ENCODE measurements around the gene CFAP61. TPM values are rescaled to one million over a fixed set of nuclear protein-coding genes. Genes with fewer than 3 reads are reported as not detected.
"Not testable (repeated sequence)": the region's sequence is repeated elsewhere in the genome, so short reads cannot be mapped to it uniquely, and the experiment has no call there.

CFAP61 gene
- total RNA-seq, 1 experiment from 2014 or later, result 0.12 TPM

GRCh38 chr20:20322912-20323311, 270.6 kb downstream of the CFAP61 start:
- no peak for DNase-seq (ENCODE audit: low read depth)

GRCh38 chr20:20327746-20328145, 275.4 kb downstream of the CFAP61 start:
- peak; percentile 88 for DNase-seq (ENCODE audit: low read depth)

DNA sequence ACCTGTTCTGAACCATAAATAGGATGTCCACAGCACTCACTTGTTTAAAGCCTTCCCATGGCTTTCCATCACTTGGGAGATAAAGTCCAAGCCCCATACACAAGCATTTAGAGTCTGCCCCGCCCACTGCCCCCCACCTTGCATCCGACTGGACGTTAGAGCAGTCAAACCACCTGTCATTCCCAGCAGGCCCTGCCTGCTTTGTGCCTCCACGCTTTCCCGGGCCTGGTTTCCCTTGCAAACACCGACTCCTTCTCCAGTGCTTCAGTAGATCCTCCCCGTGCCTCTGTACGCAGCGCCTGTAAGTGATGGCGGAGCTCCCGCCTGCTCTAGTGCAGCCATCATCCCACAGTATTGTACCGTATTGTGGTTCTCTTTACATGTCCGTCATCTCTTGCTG, 277.2 kb downstream of the CFAP61 start:
- no peak for DNase-seq (ENCODE audit: low read depth)

DNA sequence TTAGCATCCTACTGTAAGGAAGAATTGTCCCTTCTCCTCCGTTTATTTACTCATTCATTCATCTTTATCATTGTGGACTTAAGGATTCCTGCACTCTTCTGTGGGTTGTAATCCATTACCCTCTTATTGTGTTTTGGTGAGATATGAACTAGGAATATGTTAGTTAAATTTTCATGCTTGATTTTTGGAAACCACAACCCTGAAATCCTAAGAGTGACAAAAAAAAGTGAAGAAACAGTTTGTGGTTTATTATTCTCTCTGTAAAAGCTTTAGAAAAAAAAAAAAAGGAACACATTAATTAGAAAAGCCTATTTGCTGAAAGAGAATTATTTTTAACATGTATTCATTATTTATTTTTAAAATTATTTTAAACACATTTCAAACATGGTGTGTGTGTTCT, 278.8 kb downstream of the CFAP61 start:
- no peak for DNase-seq (ENCODE audit: low read depth)

DNA sequence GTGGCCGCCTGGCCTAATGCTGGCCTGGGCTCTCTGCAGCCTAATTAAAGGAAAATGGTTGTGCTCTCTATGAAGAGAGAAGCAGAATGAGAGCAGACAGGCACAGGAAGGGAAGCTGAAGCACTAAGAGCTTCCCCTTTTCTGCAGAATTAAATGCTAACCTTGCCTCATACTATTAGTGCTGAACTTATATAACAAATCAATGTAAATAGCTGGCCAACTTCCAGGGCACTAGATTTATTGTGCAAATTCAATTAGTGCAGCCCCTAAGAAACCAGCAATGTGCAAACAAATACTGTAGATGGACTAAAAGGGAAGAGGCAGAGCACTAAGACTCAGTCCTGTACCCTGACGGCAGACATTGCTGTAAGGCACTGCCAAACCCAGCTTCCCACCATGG, 279.5 kb downstream of the CFAP61 start:
- no peak for DNase-seq (ENCODE audit: low read depth)

DNA sequence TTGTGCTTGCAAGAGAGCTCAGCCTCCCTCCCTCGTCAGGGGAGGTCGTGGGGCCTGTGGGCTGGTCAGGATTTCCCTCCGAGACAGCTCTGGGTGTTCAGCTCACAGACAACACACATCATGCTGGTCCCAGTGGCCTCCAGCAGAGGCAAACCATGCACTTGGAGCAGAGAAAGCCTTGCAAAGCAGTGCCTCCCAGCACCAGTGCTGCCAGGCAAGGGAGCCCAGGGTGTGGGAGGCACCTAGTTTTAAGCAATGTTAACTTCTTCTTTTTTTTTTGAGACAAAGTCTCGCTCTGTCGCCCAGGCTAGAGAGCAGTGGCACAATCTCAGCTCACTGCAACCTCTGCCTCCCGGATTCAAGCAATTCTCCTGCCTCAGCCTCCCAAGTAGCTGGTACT, 281.5 kb downstream of the CFAP61 start:
- no peak for DNase-seq (ENCODE audit: low read depth)

- DNase-seq (ENCODE audit: low read depth), result no peak
These were observed 282.2 kb downstream of the CFAP61 start for GRCh38 chr20:20334489-20334888.

- DNase-seq (ENCODE audit: low read depth), result no peak
These were observed 285.9 kb downstream of the CFAP61 start for GRCh38 chr20:20338133-20338730.

DNA sequence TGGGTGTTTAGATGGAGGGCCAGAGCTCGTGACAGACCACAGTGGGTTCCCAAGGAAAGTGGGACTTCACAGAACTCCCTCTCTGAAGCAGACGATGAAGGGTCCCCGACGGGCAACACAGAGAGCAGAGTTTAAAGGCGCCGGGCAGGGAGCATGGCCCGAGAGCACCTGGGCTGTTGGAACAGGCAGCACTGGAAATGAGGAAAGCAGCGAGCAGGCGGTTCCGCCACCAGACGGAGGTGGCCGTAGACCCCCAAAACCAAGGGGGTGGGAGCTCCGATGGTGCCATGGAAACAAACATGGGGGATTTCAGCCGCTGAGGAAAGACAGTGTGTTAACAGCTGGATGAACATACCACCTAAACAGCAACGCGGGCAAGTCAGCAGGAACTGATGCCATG, 288.1 kb downstream of the CFAP61 start:
- DNase-seq (ENCODE audit: low read depth), result no peak

DNA sequence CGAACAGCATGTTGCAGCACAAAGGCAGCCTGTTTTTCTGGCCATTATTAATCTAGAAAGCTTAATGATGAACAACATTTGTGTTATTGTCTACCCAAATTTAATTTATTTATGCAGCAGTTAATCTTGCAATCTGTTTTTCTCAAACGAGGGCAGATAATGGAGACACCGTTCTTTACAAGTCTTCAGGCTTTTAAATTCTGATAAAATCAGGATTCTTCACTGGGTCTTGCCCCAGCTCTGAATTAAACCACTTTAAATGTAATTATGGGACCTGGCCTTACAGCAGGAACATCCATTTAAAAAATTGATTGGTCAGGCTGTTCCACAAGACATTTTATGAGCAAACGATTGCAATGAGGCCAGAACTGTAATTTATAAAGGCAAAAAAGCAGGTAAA, 289.0 kb downstream of the CFAP61 start:
- no peak for DNase-seq (ENCODE audit: low read depth)

DNA sequence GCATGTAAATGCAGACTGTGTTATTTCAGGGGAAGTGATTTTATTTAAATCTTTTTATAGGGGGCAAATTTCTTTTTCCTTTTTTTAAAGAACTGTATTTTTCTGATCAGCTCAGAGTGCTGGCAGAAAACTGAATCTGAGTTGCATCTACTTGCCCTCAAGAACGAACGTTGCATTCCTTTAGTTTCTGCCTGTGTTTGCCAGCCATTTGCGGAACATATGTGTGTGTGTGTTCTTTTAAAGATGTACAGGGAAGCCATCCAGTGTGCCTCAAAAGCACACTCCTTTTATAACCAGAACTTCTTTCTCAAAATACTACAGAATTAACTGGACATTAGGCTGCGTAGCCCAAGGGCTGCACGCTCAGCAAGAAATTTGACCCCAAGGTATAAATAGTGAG, 289.7 kb downstream of the CFAP61 start:
- no peak for DNase-seq (ENCODE audit: low read depth)

- peak; percentile 76 for DNase-seq (ENCODE audit: low read depth)
These were observed 291.6 kb downstream of the CFAP61 start for GRCh38 chr20:20343932-20344331.

DNA sequence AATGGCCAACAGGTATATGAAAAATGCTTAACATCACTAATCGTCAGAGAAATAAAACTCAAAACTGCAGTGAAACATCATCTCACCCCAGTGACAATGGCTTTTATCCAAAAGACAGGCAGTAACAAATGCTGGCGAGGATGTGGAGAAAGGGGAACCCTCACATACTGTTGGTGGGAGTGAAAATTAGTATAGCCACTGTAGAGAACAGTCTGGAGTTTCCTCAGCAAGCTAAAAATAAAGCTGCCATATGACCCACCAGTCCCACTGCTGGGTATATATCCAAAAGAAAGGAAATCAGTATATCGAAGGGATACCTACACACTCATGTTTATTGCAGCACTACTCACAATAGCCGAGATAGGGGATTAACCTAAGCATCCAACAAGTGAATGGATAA, 292.1 kb downstream of the CFAP61 start:
- no peak for DNase-seq (ENCODE audit: low read depth)

- peak; percentile 28 for DNase-seq (ENCODE audit: low read depth)
These were observed 301.2 kb downstream of the CFAP61 start for GRCh38 chr20:20353576-20353975.

GRCh38 chr20:20355503-20355902, 303.2 kb downstream of the CFAP61 start:
- not testable (repeated sequence) for DNase-seq (ENCODE audit: low read depth)

DNA sequence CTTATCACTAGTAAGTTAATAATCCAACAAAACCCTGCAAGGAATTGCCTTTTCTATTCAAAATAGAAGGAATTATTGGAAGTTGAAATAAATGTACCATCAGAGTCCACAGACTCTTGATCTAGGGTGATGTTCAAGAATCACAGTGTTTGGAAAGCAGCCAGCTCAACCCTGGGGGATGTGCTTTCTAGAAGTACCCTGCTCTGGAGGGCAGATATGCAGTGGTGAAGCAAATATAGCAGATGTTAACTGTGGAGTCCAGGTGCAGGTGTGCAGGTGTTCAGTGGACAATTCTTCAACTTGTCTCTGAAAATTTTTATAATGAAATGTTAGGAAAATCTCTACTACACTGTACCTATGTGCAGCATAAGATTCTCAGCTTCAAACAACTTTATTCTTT, 306.5 kb downstream of the CFAP61 start:
- DNase-seq (ENCODE audit: low read depth), result no peak

GRCh38 chr20:20359628-20360027, 307.3 kb downstream of the CFAP61 start:
- no peak for DNase-seq (ENCODE audit: low read depth)

DNA sequence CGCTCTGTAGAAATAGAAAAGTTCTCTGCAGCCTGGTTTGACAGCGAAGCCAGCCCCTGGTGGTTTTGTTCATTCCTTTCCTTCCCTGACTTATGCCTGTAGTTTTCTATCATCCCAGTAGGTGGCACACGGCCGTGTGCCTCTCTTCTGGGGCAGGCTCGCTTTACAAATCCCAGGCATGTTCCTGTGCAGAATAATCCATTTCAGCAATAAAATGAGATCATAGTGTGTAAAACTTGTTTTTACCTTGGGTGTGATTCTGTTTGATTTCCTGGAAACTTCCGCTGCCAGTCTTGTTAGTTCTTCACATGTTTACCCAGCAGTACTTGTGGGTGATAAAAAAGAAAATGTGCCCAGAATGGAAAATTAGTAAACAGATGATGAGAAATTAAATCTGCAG, 308.1 kb downstream of the CFAP61 start:
- peak; percentile 72 for DNase-seq (ENCODE audit: low read depth)

DNA sequence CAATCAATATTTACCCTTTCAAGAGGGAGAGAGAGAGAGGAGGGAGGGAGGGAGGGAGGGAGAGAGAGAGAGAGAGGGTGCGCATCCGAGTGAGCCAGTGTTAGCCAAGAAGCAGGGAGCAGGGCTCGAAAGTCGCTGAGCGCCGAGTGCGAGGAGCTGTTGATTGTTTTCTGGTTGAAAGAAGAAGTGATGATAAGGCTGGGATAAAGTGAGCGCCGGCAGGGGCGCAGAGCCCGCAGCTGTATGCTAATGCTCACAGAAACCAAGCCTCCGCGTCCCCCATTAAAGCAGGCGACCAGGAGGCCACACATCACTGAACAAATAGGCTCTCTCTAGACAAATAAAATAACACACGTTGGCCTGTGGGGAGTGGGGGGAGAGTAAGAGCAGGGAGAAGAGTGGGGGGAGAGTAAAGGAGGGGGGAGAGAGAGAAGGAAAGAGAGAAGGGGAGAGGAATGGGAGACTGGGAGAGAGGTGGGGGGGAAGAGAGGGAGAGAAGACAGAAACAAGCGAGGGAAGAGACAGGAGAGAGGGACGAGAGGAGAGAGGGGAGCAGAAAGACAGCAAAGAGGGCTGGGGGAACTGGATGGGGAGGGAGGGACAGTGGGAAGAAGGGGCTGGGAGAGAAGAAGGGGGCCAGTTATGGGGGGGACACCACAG, 310.6 kb downstream of the CFAP61 start:
- no peak for DNase-seq (ENCODE audit: low read depth)

DNA sequence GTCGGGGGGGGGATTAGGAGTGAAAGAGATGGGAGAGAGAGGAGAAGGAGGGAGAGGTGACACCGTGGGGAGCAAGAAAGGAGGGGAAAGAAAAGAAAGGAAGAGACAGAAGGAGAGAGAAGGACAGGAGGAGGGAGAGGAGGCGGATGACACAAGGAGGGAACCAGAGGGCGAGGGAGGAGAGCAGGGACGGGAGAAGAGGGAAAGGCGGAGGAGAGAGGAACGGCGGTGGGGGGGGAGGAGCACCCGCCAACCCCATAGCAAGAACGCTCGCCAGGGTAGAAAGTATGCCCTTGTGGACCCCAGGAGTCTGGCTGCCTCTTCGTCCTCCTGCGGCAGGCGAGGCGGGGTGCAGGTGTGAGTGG, 311.1 kb downstream of the CFAP61 start:
- no peak for DNase-seq (ENCODE audit: low read depth)

DNA sequence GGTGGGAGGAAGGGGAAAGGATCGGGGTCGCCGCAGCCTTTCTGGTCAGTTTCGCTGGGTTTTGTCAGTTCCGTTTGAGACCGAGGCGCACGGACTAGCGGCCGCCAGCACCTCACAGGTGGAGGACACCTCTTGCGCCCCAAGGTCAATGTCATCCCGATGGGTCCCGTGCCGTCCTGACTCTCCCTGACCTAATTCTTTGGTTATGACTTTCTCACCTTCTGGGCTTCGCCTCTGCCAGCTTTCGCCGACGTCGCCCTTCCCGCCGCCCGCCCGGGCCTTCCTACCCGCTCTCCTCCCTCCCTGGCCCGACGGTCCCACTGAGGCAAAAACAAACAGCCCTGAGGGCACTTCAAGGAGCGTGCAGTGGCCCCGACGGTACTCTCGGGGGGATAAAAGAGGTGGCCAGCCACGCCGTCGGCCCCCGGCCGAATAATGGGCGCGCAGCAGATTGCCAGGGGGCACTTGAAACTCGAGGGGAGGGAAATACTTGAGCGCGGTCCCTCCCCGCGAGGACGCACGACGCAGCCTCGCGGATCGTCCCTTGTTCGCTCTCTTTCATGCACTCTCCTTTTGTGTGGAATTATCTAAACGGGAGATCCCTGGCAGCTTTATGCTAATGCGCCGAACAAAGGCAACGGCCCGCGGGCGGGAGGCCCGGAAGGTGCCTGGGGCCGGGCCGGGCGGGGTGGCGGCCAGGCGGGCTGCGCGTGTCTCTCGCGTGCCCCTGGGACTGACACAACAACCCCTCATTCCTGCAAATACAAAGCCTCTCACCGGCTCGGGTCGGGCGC, 311.7 kb downstream of the CFAP61 start:
- no peak for DNase-seq (ENCODE audit: low read depth)

DNA sequence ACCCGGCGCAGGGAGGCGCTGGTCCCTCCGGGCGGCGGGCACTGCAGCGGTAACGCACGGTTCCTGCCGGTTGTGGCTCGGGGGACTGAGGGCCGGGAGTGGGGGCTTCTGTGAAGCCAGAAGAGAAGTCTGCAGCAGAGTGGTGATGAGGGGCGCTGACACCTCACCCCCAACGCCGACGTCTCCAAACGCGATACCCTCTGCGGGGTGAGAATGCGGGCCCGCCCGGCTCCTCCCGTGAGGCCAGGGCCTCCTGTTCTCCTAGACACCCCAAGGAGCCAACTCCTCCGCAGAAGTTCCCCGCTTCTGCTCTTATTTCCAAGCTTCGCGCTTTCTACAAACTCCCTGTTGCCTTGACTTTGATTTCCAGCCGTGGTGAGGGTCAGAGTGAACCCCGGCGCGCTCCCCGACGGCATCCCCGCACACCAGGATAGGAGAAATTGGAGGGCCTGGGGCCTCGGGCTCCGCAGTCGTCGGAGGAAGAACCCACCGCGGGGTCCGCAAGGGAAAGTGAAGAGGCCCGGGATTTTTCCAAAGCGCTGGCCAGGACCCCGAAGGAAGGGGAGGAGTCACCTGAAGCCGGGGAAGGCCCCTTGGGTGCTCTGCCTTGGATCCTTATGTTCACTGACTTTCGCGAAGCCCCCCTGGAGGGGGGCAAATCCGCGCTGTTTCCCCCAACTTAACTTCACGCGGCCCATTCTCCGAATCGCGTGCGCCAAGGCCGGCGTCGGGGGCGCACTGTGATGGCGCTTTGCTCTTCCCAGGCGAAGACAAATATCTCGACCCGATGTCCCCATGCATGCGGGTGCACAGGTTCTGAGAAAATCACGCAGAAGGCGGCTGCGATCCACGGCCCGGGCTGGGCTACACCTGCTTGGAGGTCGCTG, 312.5 kb downstream of the CFAP61 start:
- no peak for DNase-seq (ENCODE audit: low read depth)
